IgD-negative memory B cell (primary cell): ENCODE results near the gene ZBTB34. TPM values are rescaled to one million over a fixed set of nuclear protein-coding genes. Genes with fewer than 3 reads are reported as not detected.

Experiments
- H3K27ac Mint-ChIP-seq, 3 donors: one replicate each; pipeline ENCODE4 v1.8.0; 2020 to 2022; ENCODE audit warnings: mild to moderate bottlenecking in 3 of 3, mixed read lengths in 3 of 3, moderate library complexity in 1 of 3
- H3K27me3 Mint-ChIP-seq: one replicate; pipeline ENCODE4 v1.8.0; 2021; ENCODE audit warnings: mixed read lengths
- H3K36me3 Mint-ChIP-seq: one replicate; pipeline ENCODE4 v1.8.0; 2020; ENCODE audit warnings: mild to moderate bottlenecking, mixed read lengths
- H3K4me1 Mint-ChIP-seq, 3 donors: one replicate each; pipeline ENCODE4 v1.8.0; 2020 to 2022; ENCODE audit warnings: mixed read lengths in 3 of 3, mild to moderate bottlenecking in 1 of 3
- H3K4me3 Mint-ChIP-seq, 4 donors: one replicate each; pipeline ENCODE4 v1.8.0; 2020 to 2022; ENCODE audit warnings: mild to moderate bottlenecking in 4 of 4, mixed read lengths in 4 of 4, moderate library complexity in 3 of 4
- H3K9me3 Mint-ChIP-seq, 3 donors: one replicate each; pipeline ENCODE4 v1.8.0; 2020 to 2021; ENCODE audit warnings: mixed read lengths in 3 of 3, mild to moderate bottlenecking in 1 of 3
- polyA plus RNA-seq: library from polyadenylated mRNA; unstranded; fragments of 300-500 nt; fragmentation: Illumina TruSeq; gene quantifications from one replicate; pipeline ENCODE4 v1.2.3, GENCODE V29; 2021

The ZBTB34 gene
- polyA plus RNA-seq, 1 donor from 2014 or later, result 1.2 TPM

GRCh38 chr9:126879288-126879687 is 18.8 kb downstream of the ZBTB34 start:
- H3K27ac Mint-ChIP-seq, result no peak overlapping the region
- H3K9me3 Mint-ChIP-seq, result no peaks in the 10 kb centered on the region
- peaks cover 6% of the 10 kb centered on the region for H3K36me3 Mint-ChIP-seq
- peaks cover 12 to 18% (median 16%) of the 10 kb centered on the region in 3 donors for H3K4me1 Mint-ChIP-seq
- H3K4me3 Mint-ChIP-seq, result no peak overlapping the region
- no peaks in the 10 kb centered on the region for H3K27me3 Mint-ChIP-seq

- peaks cover 4% of the 10 kb centered on the region for H3K36me3 Mint-ChIP-seq
- no peaks in the 10 kb centered on the region for H3K9me3 Mint-ChIP-seq
- H3K27ac Mint-ChIP-seq, result no peak overlapping the region
Measured at GRCh38 chr9:126880226-126880946, 19.9 kb downstream of the ZBTB34 start.

GRCh38 chr9:126880947-126881332 is 20.5 kb downstream of the ZBTB34 start:
- Mint-ChIP-seq H3K4me3 (no peak overlapping the region), H3K36me3 (peaks cover 4% of the 10 kb centered on the region), H3K9me3 (no peaks in the 10 kb centered on the region), H3K4me1 (peaks cover 5 to 9% (median 8%) of the 10 kb centered on the region in 3 donors), H3K27ac (no peak overlapping the region), H3K27me3 (no peaks in the 10 kb centered on the region)

More at GRCh38 chr9:126880226-126880946, 19.9 kb downstream of the ZBTB34 start:
- Mint-ChIP-seq H3K4me1 (peaks cover 8 to 12% (median 11%) of the 10 kb centered on the region in 3 donors), H3K4me3 (no peak overlapping the region), H3K27me3 (no peaks in the 10 kb centered on the region)

- H3K4me1 Mint-ChIP-seq, result peaks cover 0 to 1% (median 0%) of the 10 kb centered on the region in 3 donors
- no peaks in the 10 kb centered on the region for H3K9me3 Mint-ChIP-seq
- H3K27me3 Mint-ChIP-seq, result no peaks in the 10 kb centered on the region
- H3K36me3 Mint-ChIP-seq, result peaks cover 4% of the 10 kb centered on the region
- H3K4me3 Mint-ChIP-seq, result no peak overlapping the region
- no peak overlapping the region for H3K27ac Mint-ChIP-seq
Measured at GRCh38 chr9:126882746-126883145, 22.3 kb downstream of the ZBTB34 start.

GRCh38 chr9:126883636-126884035 is 23.2 kb downstream of the ZBTB34 start:
- H3K27ac Mint-ChIP-seq, result no peak overlapping the region
- H3K36me3 Mint-ChIP-seq, result peaks cover 4% of the 10 kb centered on the region
- no peaks in the 10 kb centered on the region for H3K9me3 Mint-ChIP-seq
- H3K4me3 Mint-ChIP-seq, result no peak overlapping the region
- peaks cover 0 to 1% (median 0%) of the 10 kb centered on the region in 3 donors for H3K4me1 Mint-ChIP-seq
- no peaks in the 10 kb centered on the region for H3K27me3 Mint-ChIP-seq

- no peak overlapping the region for H3K27ac Mint-ChIP-seq
Measured at GRCh38 chr9:126885131-126885641, 24.7 kb downstream of the ZBTB34 start.

GRCh38 chr9:126886034-126886822 is 25.8 kb downstream of the ZBTB34 start:
- Mint-ChIP-seq H3K4me3 (no peak overlapping the region), H3K27me3 (no peaks in the 10 kb centered on the region), H3K27ac (no peak overlapping the region), H3K4me1 (no peaks in the 10 kb centered on the region), H3K36me3 (no peaks in the 10 kb centered on the region), H3K9me3 (no peaks in the 10 kb centered on the region)

More at GRCh38 chr9:126885131-126885641, 24.7 kb downstream of the ZBTB34 start:
- no peaks in the 10 kb centered on the region for H3K36me3 Mint-ChIP-seq
- no peaks in the 10 kb centered on the region for H3K27me3 Mint-ChIP-seq
- no peaks in the 10 kb centered on the region for H3K4me1 Mint-ChIP-seq
- no peak overlapping the region for H3K4me3 Mint-ChIP-seq
- no peaks in the 10 kb centered on the region for H3K9me3 Mint-ChIP-seq

GRCh38 chr9:126886897-126887296 is 26.5 kb downstream of the ZBTB34 start:
- H3K27ac Mint-ChIP-seq, result no peak overlapping the region
- no peaks in the 10 kb centered on the region for H3K36me3 Mint-ChIP-seq
- no peaks in the 10 kb centered on the region for H3K27me3 Mint-ChIP-seq
- H3K4me3 Mint-ChIP-seq, result no peak overlapping the region
- no peaks in the 10 kb centered on the region for H3K4me1 Mint-ChIP-seq
- no peaks in the 10 kb centered on the region for H3K9me3 Mint-ChIP-seq

- peaks cover 0 to 2% (median 0%) of the 10 kb centered on the region in 3 donors for H3K4me1 Mint-ChIP-seq
- H3K4me3 Mint-ChIP-seq, result no peak overlapping the region
- no peaks in the 10 kb centered on the region for H3K27me3 Mint-ChIP-seq
- no peaks in the 10 kb centered on the region for H3K9me3 Mint-ChIP-seq
- no peaks in the 10 kb centered on the region for H3K36me3 Mint-ChIP-seq
- no peak overlapping the region for H3K27ac Mint-ChIP-seq
Measured at GRCh38 chr9:126891676-126892075, 31.2 kb downstream of the ZBTB34 start.

- H3K9me3 Mint-ChIP-seq, result no peaks in the 10 kb centered on the region
- no peak overlapping the region for H3K27ac Mint-ChIP-seq
- H3K27me3 Mint-ChIP-seq, result peaks cover 5% of the 10 kb centered on the region
- no peak overlapping the region for H3K4me3 Mint-ChIP-seq
- H3K36me3 Mint-ChIP-seq, result no peaks in the 10 kb centered on the region
- peaks cover 0 to 2% (median 0%) of the 10 kb centered on the region in 3 donors for H3K4me1 Mint-ChIP-seq
Measured at GRCh38 chr9:126893079-126893478, 32.6 kb downstream of the ZBTB34 start.

- H3K4me3 Mint-ChIP-seq, result no peak overlapping the region
- no peaks in the 10 kb centered on the region for H3K36me3 Mint-ChIP-seq
Measured at GRCh38 chr9:126894052-126894603, 33.7 kb downstream of the ZBTB34 start.

GRCh38 chr9:126902210-126902609 is 41.8 kb downstream of the ZBTB34 start:
- Mint-ChIP-seq H3K9me3 (peaks cover 7 to 8% (median 8%) of the 10 kb centered on the region in 3 donors), H3K4me1 (no peaks in the 10 kb centered on the region), H3K27ac (no peak overlapping the region), H3K27me3 (peaks cover 7% of the 10 kb centered on the region), H3K4me3 (peak overlapping the region in 1 of 4 donors; percentile 58), H3K36me3 (peaks cover 3% of the 10 kb centered on the region)

More at GRCh38 chr9:126894052-126894603, 33.7 kb downstream of the ZBTB34 start:
- H3K27me3 Mint-ChIP-seq, result peaks cover 5% of the 10 kb centered on the region
- peaks cover 0 to 2% (median 0%) of the 10 kb centered on the region in 3 donors for H3K4me1 Mint-ChIP-seq
- H3K27ac Mint-ChIP-seq, result peak overlapping the region in 1 of 3 donors; percentile 6
- H3K9me3 Mint-ChIP-seq, result no peaks in the 10 kb centered on the region

GRCh38 chr9:126904586-126904985 is 44.1 kb downstream of the ZBTB34 start:
- H3K4me1 Mint-ChIP-seq, result peaks cover 0 to 2% (median 0%) of the 10 kb centered on the region in 3 donors
- peaks cover 14% of the 10 kb centered on the region for H3K27me3 Mint-ChIP-seq
- H3K27ac Mint-ChIP-seq, result no peak overlapping the region
- no peak overlapping the region for H3K4me3 Mint-ChIP-seq
- peaks cover 3% of the 10 kb centered on the region for H3K36me3 Mint-ChIP-seq
- peaks cover 7 to 8% (median 8%) of the 10 kb centered on the region in 3 donors for H3K9me3 Mint-ChIP-seq

GRCh38 chr9:126906091-126906490 is 45.7 kb downstream of the ZBTB34 start:
- Mint-ChIP-seq H3K36me3 (peaks cover 3% of the 10 kb centered on the region), H3K4me1 (peaks cover 0 to 2% (median under 1%) of the 10 kb centered on the region in 3 donors), H3K9me3 (peaks cover 5 to 7% (median 6%) of the 10 kb centered on the region in 3 donors), H3K27me3 (peaks cover 18% of the 10 kb centered on the region), H3K27ac (no peak overlapping the region), H3K4me3 (no peak overlapping the region)

- H3K4me1 Mint-ChIP-seq, result peaks cover 0 to 2% (median 1%) of the 10 kb centered on the region in 3 donors
- H3K27ac Mint-ChIP-seq, result peak overlapping the region in 1 of 3 donors; percentile 24
- peaks cover 3% of the 10 kb centered on the region for H3K36me3 Mint-ChIP-seq
- H3K27me3 Mint-ChIP-seq, result peaks cover 19% of the 10 kb centered on the region
- peaks cover 0 to 3% (median 3%) of the 10 kb centered on the region in 3 donors for H3K9me3 Mint-ChIP-seq
- H3K4me3 Mint-ChIP-seq, result no peak overlapping the region
Measured at GRCh38 chr9:126907058-126907457, 46.6 kb downstream of the ZBTB34 start.
